Measurements from ENCODE around the gene SLC66A2.

GRCh38 chr18:79916546-79917168, 34.8 kb downstream of the SLC66A2 start:
- TF ChIP-seq CTCF (IDR thresholded peaks at IDR 0.05) (no peak), POLR2AphosphoS5 (IDR thresholded peaks at IDR 0.05) (no peak), POLR2A (IDR thresholded peaks at IDR 0.05) (no peak), EP300 (IDR thresholded peaks at IDR 0.05) (no peak)

Data from stomach (tissue), 4 donors.